ENCODE measurements around the gene BTAF1.
"Not testable (repeated sequence)": the region's sequence is repeated elsewhere in the genome, so short reads cannot be mapped to it uniquely, and the experiment has no call there.

Gene BTAF1

GRCh38 chr10:91980319-91980718 is 56.7 kb downstream of the BTAF1 start:
- DNase-seq, result no peak

- DNase-seq, result no peak
Observed at GRCh38 chr10:91983416-91983815, 59.8 kb downstream of the BTAF1 start.

- DNase-seq, result no peak
Observed at GRCh38 chr10:91987397-91988037, 63.9 kb downstream of the BTAF1 start.

- DNase-seq, result no peak
Observed at GRCh38 chr10:91992031-91992430, 68.5 kb downstream of the BTAF1 start.

- DNase-seq, result no peak
Observed at GRCh38 chr10:91996266-91996665, 72.7 kb downstream of the BTAF1 start.

- no peak for DNase-seq
Observed at GRCh38 chr10:92001581-92001980, 78.0 kb downstream of the BTAF1 start.

- no peak for DNase-seq
Observed at GRCh38 chr10:92001995-92002394, 78.4 kb downstream of the BTAF1 start.

- DNase-seq, result no peak
Observed at GRCh38 chr10:92003258-92003657, 79.7 kb downstream of the BTAF1 start.

GRCh38 chr10:92005978-92006377 is 82.4 kb downstream of the BTAF1 start:
- no peak for DNase-seq

- DNase-seq, result no peak
Observed at GRCh38 chr10:92009445-92009844, 85.9 kb downstream of the BTAF1 start.

- DNase-seq, result no peak
Observed at GRCh38 chr10:92010047-92010735, 86.6 kb downstream of the BTAF1 start.

- no peak for DNase-seq
Observed at GRCh38 chr10:92011560-92012214, 88.1 kb downstream of the BTAF1 start.

- no peak for DNase-seq
Observed at GRCh38 chr10:92014620-92015019, 91.0 kb downstream of the BTAF1 start.

GRCh38 chr10:92024700-92025099 is 101.1 kb downstream of the BTAF1 start:
- DNase-seq, result no peak

- DNase-seq, result not testable (repeated sequence)
Observed at GRCh38 chr10:92025340-92025739, 101.8 kb downstream of the BTAF1 start.

- no peak for DNase-seq
Observed at GRCh38 chr10:92027141-92027540, 103.6 kb downstream of the BTAF1 start.

GRCh38 chr10:92031580-92031979 is 108.0 kb downstream of the BTAF1 start:
- no peak for DNase-seq

GRCh38 chr10:92033070-92033469 is 109.5 kb downstream of the BTAF1 start:
- not testable (repeated sequence) for DNase-seq

- no peak for DNase-seq
Observed at GRCh38 chr10:92038949-92039348, 115.4 kb downstream of the BTAF1 start.

- DNase-seq, result no peak
Observed at GRCh38 chr10:92042541-92042940, 119.0 kb downstream of the BTAF1 start.

- DNase-seq, result no peak
Observed at GRCh38 chr10:92045641-92046106, 122.1 kb downstream of the BTAF1 start.

GRCh38 chr10:92047215-92047614 is 123.6 kb downstream of the BTAF1 start:
- DNase-seq, result no peak

- DNase-seq, result no peak
Observed at GRCh38 chr10:92052088-92052487, 128.5 kb downstream of the BTAF1 start.

- no peak for DNase-seq
Observed at GRCh38 chr10:92052741-92053140, 129.2 kb downstream of the BTAF1 start.
